Activated CD4-positive, alpha-beta memory T cell treated with anti-CD3 and anti-CD28 coated beads for 36 hours (primary cell): ENCODE data around the gene DNMT1. TPM values are rescaled to one million over a fixed set of nuclear protein-coding genes. Genes with fewer than 3 reads are reported as not detected.
"Not testable (repeated sequence)": the region's sequence is repeated elsewhere in the genome, so short reads cannot be mapped to it uniquely, and the experiment has no call there.

ENCODE experiments used
- CTCF ChIA-PET: fragments of 350-600 bp; sonication (Branson Sonifier 250); formaldehyde crosslinking; loops from one replicate; lab custom pipeline; 2021; ENCODE audit warnings: antibody characterized with exemption, inconsistent platforms; lab: Charles Lee
- POLR2A ChIA-PET: fragments of 350-600 bp; sonication (Branson Sonifier 250); formaldehyde crosslinking; loops from one replicate; lab custom pipeline; 2021; ENCODE audit warnings: antibody characterized with exemption; lab: Charles Lee
- DNase-seq: peaks from one replicate; pipeline ENCODE4 v3.0.0-alpha.2; 2020
- H3K27ac Mint-ChIP-seq: one replicate; pipeline ENCODE4 v1.8.0; 2021; ENCODE audit warnings: mixed read lengths
- H3K27me3 Mint-ChIP-seq: one replicate; pipeline ENCODE4 v1.8.0; 2021; ENCODE audit warnings: mixed read lengths
- H3K36me3 Mint-ChIP-seq: one replicate; pipeline ENCODE4 v1.8.0; 2021; ENCODE audit warnings: mixed read lengths
- H3K4me1 Mint-ChIP-seq: one replicate; pipeline ENCODE4 v1.8.0; 2021; ENCODE audit warnings: low read depth, mixed read lengths
- H3K4me3 Mint-ChIP-seq: one replicate; pipeline ENCODE4 v1.8.0; 2021; ENCODE audit warnings: mild to moderate bottlenecking, mixed read lengths
- H3K9me3 Mint-ChIP-seq: one replicate; pipeline ENCODE4 v1.8.0; 2021; ENCODE audit warnings: mixed read lengths
- intact Hi-C: fragments of 100-400 bp; cut with micrococcal nuclease; formaldehyde crosslinking; loops from one replicate; pipeline ENCODE4 v1.15.1; 2023
- total RNA-seq, 2 experiments: library from RNA; stranded (reverse); gene quantifications; one replicate each; pipeline ENCODE4 v1.2.3, GENCODE V29; 2021

DNMT1 gene
- total RNA-seq: 100 to 1,000 TPM; 356 to 357 TPM

DNA sequence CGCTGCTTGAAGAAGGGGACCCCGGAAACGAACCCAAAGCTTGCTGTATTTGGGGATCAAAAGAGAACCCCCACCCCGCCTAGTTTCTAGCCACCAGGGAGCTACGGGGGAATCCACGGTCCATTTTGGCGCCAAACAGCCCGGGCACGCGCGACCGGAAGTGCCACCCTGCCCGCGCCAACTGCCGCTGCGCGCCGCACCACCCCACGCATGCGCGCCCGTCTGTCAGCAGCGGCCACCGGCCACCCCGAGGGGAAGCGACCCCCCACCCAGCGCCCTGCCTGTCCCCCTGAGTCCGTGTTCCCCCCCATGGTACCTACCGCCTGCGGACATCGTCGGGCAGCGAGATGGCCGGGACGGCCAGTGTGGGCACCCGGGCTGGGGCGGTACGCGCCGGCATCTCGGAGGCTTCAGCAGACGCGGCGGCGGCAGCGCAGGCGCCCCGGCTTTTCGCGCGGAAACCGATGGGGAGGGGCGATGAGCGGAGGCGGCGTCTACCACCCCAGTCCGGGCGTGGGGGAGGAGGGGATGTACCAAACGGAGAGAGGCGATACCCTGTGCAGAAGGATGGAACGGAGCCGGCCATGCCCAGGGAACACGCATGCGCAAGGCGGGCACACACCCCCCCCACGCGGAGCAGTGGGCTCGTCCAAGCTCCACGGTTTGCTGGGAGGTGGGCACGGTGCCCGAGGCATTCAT lies at the start of gene DNMT1:
Gene DNMT1 (minus strand): TSS at position 454 of the 699 bp plus-strand sequence. CDS start 54 bp downstream, at position 400.
- intact Hi-C loops: loop anchor here (1.0 to 10.0 kb wide), 5 partner anchors 42 to 408 kb away; partner anchors contain the start of genes ICAM3 and RAVER1
- H3K4me1 Mint-ChIP-seq: peaks cover 53% of the 10 kb centered on the region
- POLR2A ChIA-PET: interaction anchor here (0.6 to 1.6 kb wide), 9 partner anchors 31 to 205 kb away, joined by 3 to 6 read pairs (median 3); partner anchors contain the start of genes ICAM1 and MRPL4
- peak within 1 kb of the TSS; percentile 98 for H3K4me3 Mint-ChIP-seq
- peak; percentile 99 for DNase-seq
- H3K36me3 Mint-ChIP-seq: peaks cover 31% of the 10 kb centered on the region
- peak within 1 kb of the TSS; percentile 98 for H3K27ac Mint-ChIP-seq
- no peaks in the 10 kb centered on the region for H3K9me3 Mint-ChIP-seq
- H3K27me3 Mint-ChIP-seq: no peaks in the 10 kb centered on the region
- CTCF ChIA-PET: interaction anchor here (0.7 to 3.7 kb wide), 5 partner anchors 12 to 222 kb away, joined by 3 to 20 read pairs (median 3); partner anchors contain the start of gene ICAM1

- Mint-ChIP-seq H3K4me1 (no peaks in the 10 kb centered on the region), H3K27me3 (no peaks in the 10 kb centered on the region), H3K27ac (no peak overlapping the region), H3K36me3 (no peaks in the 10 kb centered on the region), H3K9me3 (no peaks in the 10 kb centered on the region), H3K4me3 (no peak overlapping the region)
- DNase-seq: no peak
- ChIA-PET POLR2A (no interaction called here), CTCF (interaction anchor here (1.0 kb wide), 1 partner anchor 15 kb away, joined by 3 read pairs; no protein-coding TSS in a partner anchor)
- intact Hi-C loops: no loop called here
Measured at GRCh38 chr19:10243606-10244005, 48.9 kb upstream of the DNMT1 start.

DNA sequence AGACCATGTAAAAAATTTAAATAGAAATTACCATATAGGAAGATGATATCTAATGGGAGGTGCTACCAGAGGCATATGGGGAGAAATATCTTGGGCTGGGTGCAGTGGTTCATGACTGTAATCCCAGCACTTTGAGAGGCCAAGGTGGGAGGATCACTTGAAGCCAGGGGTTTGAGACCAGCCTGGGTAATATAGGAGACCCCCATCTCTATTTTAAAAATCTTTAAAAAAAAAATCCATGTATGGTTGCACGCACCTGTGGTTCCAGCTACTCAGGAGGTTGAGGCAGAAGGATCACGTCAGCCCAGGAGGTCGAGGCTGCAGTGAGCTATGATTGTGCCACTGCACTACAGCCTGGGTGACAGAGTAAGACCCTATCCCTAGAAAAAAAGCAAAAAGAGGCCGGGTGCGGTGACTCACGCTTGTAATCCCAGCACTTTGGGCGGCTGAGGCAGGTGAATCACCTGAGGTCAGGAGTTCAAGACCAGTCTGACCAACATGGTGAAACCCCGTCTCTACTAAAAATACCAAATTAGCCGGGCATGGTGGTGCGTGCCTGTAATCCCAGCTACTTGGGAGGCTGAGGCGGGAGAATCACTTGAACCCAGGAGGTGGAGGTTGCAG lies 47.2 kb upstream of the DNMT1 start:
- DNase-seq, H3K27ac Mint-ChIP-seq, intact Hi-C loops, H3K36me3 Mint-ChIP-seq, H3K27me3 Mint-ChIP-seq, POLR2A ChIA-PET, H3K4me3 Mint-ChIP-seq, H3K4me1 Mint-ChIP-seq, H3K9me3 Mint-ChIP-seq: not testable (repeated sequence)
- CTCF ChIA-PET: interaction anchor here (0.7 to 1.9 kb wide), 2 partner anchors 8 to 123 kb away, joined by 3 to 8 read pairs; no protein-coding TSS in a partner anchor

DNA sequence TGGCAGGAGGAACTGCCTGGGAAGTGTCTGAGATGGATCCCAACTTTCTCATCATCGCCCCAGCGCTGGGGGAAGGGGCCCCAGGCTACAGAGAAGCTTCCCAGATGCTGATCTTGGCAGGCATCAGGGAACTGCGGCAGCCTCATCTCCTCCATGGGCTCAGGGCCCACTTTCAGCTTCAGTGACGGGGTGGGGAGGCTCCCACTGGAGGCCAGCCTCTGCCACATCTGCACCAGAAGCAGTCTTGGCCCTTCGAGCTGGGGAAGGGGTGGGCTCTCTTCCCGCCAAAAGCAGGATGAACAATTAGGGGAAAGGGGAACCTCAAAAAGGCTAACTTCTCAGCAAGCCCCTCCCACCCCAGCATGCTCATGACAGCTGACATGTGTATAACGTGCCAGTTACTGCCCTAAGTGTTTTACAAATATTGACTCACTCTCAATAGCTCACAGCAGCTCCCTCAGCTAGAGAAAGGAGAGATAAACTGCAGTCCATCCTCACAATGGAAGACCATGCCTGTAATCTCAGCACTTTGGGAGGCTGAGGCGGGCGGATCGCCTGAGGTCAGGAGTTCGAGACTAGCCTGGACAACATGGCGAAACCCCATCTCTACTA lies 43.5 kb upstream of the DNMT1 start:
- CTCF ChIA-PET: interaction anchor here (0.7 to 1.5 kb wide), 4 partner anchors 10 to 95 kb away, joined by 3 to 9 read pairs (median 4); no protein-coding TSS in a partner anchor
- Mint-ChIP-seq H3K9me3 (no peaks in the 10 kb centered on the region), H3K27ac (peak overlapping the region; percentile 49), H3K4me3 (no peak overlapping the region), H3K4me1 (peaks cover 17% of the 10 kb centered on the region), H3K27me3 (no peaks in the 10 kb centered on the region), H3K36me3 (no peaks in the 10 kb centered on the region)
- POLR2A ChIA-PET: no interaction called here
- intact Hi-C loops: no loop called here
- DNase-seq: no peak

- H3K9me3 Mint-ChIP-seq: no peaks in the 10 kb centered on the region
- no peaks in the 10 kb centered on the region for H3K36me3 Mint-ChIP-seq
- POLR2A ChIA-PET: no interaction called here
- no peaks in the 10 kb centered on the region for H3K27me3 Mint-ChIP-seq
- no peak overlapping the region for H3K27ac Mint-ChIP-seq
- intact Hi-C loops: loop anchor here (2.0 kb wide), 1 partner anchor 43 kb away; the partner anchor contains the start of gene DNMT1
- no peak for DNase-seq
- H3K4me1 Mint-ChIP-seq: peaks cover 17% of the 10 kb centered on the region
- CTCF ChIA-PET: interaction anchor here (0.7 to 1.5 kb wide), 2 partner anchors 12 to 21 kb away, joined by 4 to 9 read pairs; no protein-coding TSS in a partner anchor
- no peak overlapping the region for H3K4me3 Mint-ChIP-seq
Measured at GRCh38 chr19:10237702-10238101, 42.9 kb upstream of the DNMT1 start.

GRCh38 chr19:10235409-10235808 lies 40.7 kb upstream of the DNMT1 start:
- H3K27ac Mint-ChIP-seq: peak overlapping the region; percentile 97
- H3K4me3 Mint-ChIP-seq, H3K27me3 Mint-ChIP-seq, intact Hi-C loops, DNase-seq, H3K9me3 Mint-ChIP-seq, H3K36me3 Mint-ChIP-seq: not testable (repeated sequence)
- peaks cover 17% of the 10 kb centered on the region for H3K4me1 Mint-ChIP-seq
- CTCF ChIA-PET: interaction anchor here (0.9 to 3.4 kb wide), 4 partner anchors 12 to 181 kb away, joined by 3 to 27 read pairs (median 4); partner anchors contain the start of genes ICAM1 and MRPL4
- POLR2A ChIA-PET: interaction anchor here (0.6 to 1.3 kb wide), 3 partner anchors 25 to 129 kb away, joined by 3 to 4 read pairs (median 3); partner anchors contain the start of gene PPAN

- Mint-ChIP-seq H3K4me1 (peaks cover 17% of the 10 kb centered on the region), H3K27ac (peak overlapping the region; percentile 97), H3K4me3 (no peak overlapping the region), H3K27me3 (no peaks in the 10 kb centered on the region), H3K9me3 (no peaks in the 10 kb centered on the region), H3K36me3 (no peaks in the 10 kb centered on the region)
- POLR2A ChIA-PET: no interaction called here
- CTCF ChIA-PET: interaction anchor here (3.4 kb wide), 1 partner anchor 16 kb away, joined by 27 read pairs; the partner anchor contains the start of gene MRPL4
- DNase-seq: no peak
- intact Hi-C loops: no loop called here
Measured at GRCh38 chr19:10235003-10235402, 40.2 kb upstream of the DNMT1 start.

DNA sequence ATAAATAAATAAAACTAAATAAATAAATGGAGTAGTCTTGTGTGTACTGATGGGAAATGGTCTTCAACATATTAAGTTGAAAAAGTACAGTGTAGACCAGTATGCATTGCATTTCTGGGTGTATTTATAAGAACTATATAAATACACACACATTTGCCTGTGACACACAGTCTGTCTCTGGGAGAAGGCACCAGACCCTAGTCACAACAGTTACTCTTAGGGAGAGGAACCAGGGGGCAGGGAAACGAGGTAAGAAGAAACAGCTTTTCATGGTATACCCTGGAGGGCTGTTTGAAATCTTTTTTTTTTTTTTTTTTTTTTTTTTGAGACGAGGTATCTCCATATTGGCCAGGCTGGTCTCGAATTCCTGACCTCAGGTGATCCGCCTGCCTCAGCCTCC lies 39.2 kb upstream of the DNMT1 start:
- H3K9me3 Mint-ChIP-seq: no peaks in the 10 kb centered on the region
- intact Hi-C loops: no loop called here
- POLR2A ChIA-PET: interaction anchor here (0.6 kb wide), 1 partner anchor 120 kb away, joined by 5 read pairs; no protein-coding TSS in a partner anchor
- CTCF ChIA-PET: interaction anchor here (0.8 to 3.4 kb wide), 2 partner anchors 17 to 35 kb away, joined by 3 to 27 read pairs; partner anchors contain the start of gene MRPL4
- H3K4me3 Mint-ChIP-seq: no peak overlapping the region
- no peaks in the 10 kb centered on the region for H3K27me3 Mint-ChIP-seq
- H3K36me3 Mint-ChIP-seq: no peaks in the 10 kb centered on the region
- DNase-seq: no peak
- H3K27ac Mint-ChIP-seq: no peak overlapping the region
- H3K4me1 Mint-ChIP-seq: peaks cover 25% of the 10 kb centered on the region

DNA sequence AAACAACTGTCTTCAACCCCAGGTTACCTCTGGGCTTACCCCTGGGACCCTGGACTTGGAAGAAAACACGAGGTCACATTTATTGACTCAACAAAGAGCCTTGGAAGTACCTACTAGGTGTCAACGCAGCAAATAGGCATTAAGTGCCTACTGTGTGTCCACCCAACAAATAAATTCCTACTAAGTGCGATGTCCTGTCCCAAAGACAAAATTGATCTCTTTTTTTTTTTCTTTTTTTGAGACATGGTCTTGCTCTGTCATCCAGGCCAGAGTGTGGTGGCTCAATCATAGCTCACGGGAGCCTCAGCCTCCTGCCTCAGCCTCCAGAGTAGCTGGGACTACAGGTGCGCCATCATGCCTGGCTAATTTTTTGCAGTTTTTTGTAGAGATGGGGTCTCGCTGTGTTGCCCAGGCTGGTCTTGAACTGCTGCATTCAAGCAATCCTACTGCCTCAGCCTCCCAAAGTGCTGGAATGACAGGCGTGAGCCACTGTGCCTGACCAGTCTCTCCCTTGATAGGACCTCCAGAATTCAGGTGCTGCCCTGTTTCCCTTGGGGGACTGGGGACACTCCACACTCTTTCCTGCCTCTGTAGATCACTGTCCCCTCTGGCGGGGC lies 37.0 kb upstream of the DNMT1 start:
- Mint-ChIP-seq H3K27me3 (no peaks in the 10 kb centered on the region), H3K27ac (peak overlapping the region; percentile 23)

GRCh38 chr19:10230861-10231611 lies 36.3 kb upstream of the DNMT1 start, which contains the start of gene S1PR2:
S1PR2 (minus strand) TSS chr19:10231331; CDS start chr19:10224905, 6,426 bp downstream.
- DNase-seq: peak; percentile 82
- POLR2A ChIA-PET: interaction anchor here (0.9 to 1.5 kb wide), 2 partner anchors 14 to 32 kb away, joined by 3 read pairs; no protein-coding TSS in a partner anchor
- Mint-ChIP-seq H3K27me3 (no peaks in the 10 kb centered on the region), H3K4me3 (peak within 1 kb of the TSS; percentile 79), H3K9me3 (no peaks in the 10 kb centered on the region), H3K36me3 (no peaks in the 10 kb centered on the region), H3K27ac (peak within 1 kb of the TSS; percentile 80), H3K4me1 (peaks cover 26% of the 10 kb centered on the region)
- CTCF ChIA-PET: interaction anchor here (0.8 to 2.3 kb wide), 5 partner anchors 19 to 43 kb away, joined by 3 to 9 read pairs (median 4); no protein-coding TSS in a partner anchor
- intact Hi-C loops: no loop called here

More for the DNA sequence above, 37.0 kb upstream of the DNMT1 start:
- ChIA-PET CTCF (interaction anchor here (0.8 to 2.3 kb wide), 6 partner anchors 18 to 44 kb away, joined by 3 to 9 read pairs (median 4); partner anchors contain the start of gene ICAM1), POLR2A (interaction anchor here (1.5 kb wide), 1 partner anchor 13 kb away, joined by 3 read pairs; no protein-coding TSS in a partner anchor)
- intact Hi-C loops: no loop called here
- H3K36me3 Mint-ChIP-seq: no peaks in the 10 kb centered on the region
- DNase-seq: no peak
- no peaks in the 10 kb centered on the region for H3K9me3 Mint-ChIP-seq
- peak overlapping the region; percentile 79 for H3K4me3 Mint-ChIP-seq
- H3K4me1 Mint-ChIP-seq: peaks cover 28% of the 10 kb centered on the region
